HCT116 (cell line): ENCODE measurements around the gene ATG16L2. TPM values are rescaled to one million over a fixed set of nuclear protein-coding genes. Genes with fewer than 3 reads are reported as not detected.

Experiments
- ATAC-seq: fragments of 200-7000 bp; cut with Tn5 transposase; 2 replicates; pipeline ENCODE4 v1.9.1; 2020; ENCODE audit warnings: mild to moderate bottlenecking, moderate library complexity
- BruUV-seq: library from RNA; stranded (reverse); fragments of 400-500 nt; replicated peaks from 2 replicates; lab custom pipeline; 2021; lab: Mats Ljungman, UMichigan
- CTCF ChIA-PET: fragments of 300-600 bp; sonication (Branson Sonifier 250); formaldehyde crosslinking; loops from one replicate; lab custom pipeline; 2021; ENCODE audit warnings: antibody characterized with exemption; lab: Charles Lee
- POLR2A ChIA-PET: fragments of 300-600, 350-600 bp; sonication (Branson Sonifier 250); formaldehyde crosslinking; loops from one replicate; lab custom pipeline; 2021; ENCODE audit warnings: antibody characterized with exemption; lab: Charles Lee
- RAD21 ChIA-PET, 2 experiments: fragments of 300-600 bp; sonication (Branson Sonifier 250); formaldehyde crosslinking; loops; one replicate each; lab custom pipeline; 2023; ENCODE audit warnings: low total read pairs in 2 of 2; ENCODE audit not compliant: uncharacterized antibody in 2 of 2, unreplicated experiment in 2 of 2, low non-redundant PET in 1 of 2; lab: Charles Lee
- DNase-seq: peaks from one replicate; pipeline ENCODE4 v3.0.0-alpha.2; 2010; ENCODE audit warnings: low read depth, low spot score
- H2AFZ ChIP-seq: fragments of 200-600 bp; shearing (Covaris generic), sonication (generic); 2 replicates; pipeline ENCODE4 v1.6.1; 2017; ENCODE audit warnings: low read depth, mixed run types, mixed read lengths, antibody characterized with exemption, low read length; ENCODE audit not compliant: poor library complexity, severe bottlenecking
- H3K27ac ChIP-seq: 2 replicates; pipeline ENCODE4 v1.5.1; 2012; ENCODE audit warnings: low read depth, low read length
- H3K27me3 ChIP-seq: fragments of 200-600 bp; sonication (generic); 2 replicates; pipeline ENCODE4 v1.6.1; 2016; ENCODE audit warnings: mixed run types, low read length, mixed read lengths; ENCODE audit not compliant: insufficient read depth
- H3K36me3 ChIP-seq, 2 experiments: fragments of 200-500 bp in 1 of 2; fragments of 200-600 bp in 1 of 2; sonication (Bioruptor generic) in 1 of 2; sonication (generic) in 1 of 2; 2 replicates each; pipeline versions ENCODE4 v1.5.1 to v1.6.1; 2014 to 2016; ENCODE audit warnings: low read length in 2 of 2, inconsistent platforms in 1 of 2, mixed read lengths in 1 of 2, mixed run types in 1 of 2; ENCODE audit not compliant: insufficient read depth in 2 of 2, control insufficient read depth in 1 of 2
- H3K4me1 ChIP-seq, 2 experiments: fragments of 200-600 bp in 1 of 2; sonication (generic) in 1 of 2; 2 replicates each; pipeline versions ENCODE4 v1.5.1 to v1.6.1; 2012 to 2017; ENCODE audit warnings: low read length in 2 of 2, inconsistent platforms in 1 of 2, mild to moderate bottlenecking in 1 of 2, mixed read lengths in 1 of 2, mixed run types in 1 of 2, moderate library complexity in 1 of 2; ENCODE audit not compliant: insufficient read depth in 2 of 2, control insufficient read depth in 1 of 2
- H3K4me2 ChIP-seq: fragments of 200-600 bp; sonication (generic); 2 replicates; pipeline ENCODE4 v1.6.1; 2017; ENCODE audit warnings: mixed run types, low read length, mixed read lengths
- H3K4me3 ChIP-seq, 2 experiments: fragments of 200-600 bp in 1 of 2; sonication (generic) in 1 of 2; replicated peaks in 1 of 2; 2 replicates each; pipeline ENCODE4 v1.5.1; 2011 to 2016; ENCODE audit warnings: low read length in 2 of 2, control low read depth in 1 of 2, low read depth in 1 of 2, mild to moderate bottlenecking in 1 of 2, mixed read lengths in 1 of 2, mixed run types in 1 of 2
- H3K79me2 ChIP-seq: fragments of 200-600 bp; sonication (generic); 2 replicates; pipeline ENCODE4 v1.6.1; 2017; ENCODE audit warnings: mild to moderate bottlenecking, mixed run types, low read length, moderate library complexity, mixed read lengths; ENCODE audit not compliant: insufficient read depth
- H3K9ac ChIP-seq: fragments of 200-600 bp; sonication (generic); 2 replicates; pipeline ENCODE4 v1.6.1; 2016; ENCODE audit warnings: low read length, mixed read lengths
- H3K9me2 ChIP-seq: fragments of 200-600 bp; sonication (generic), shearing (Covaris generic); 2 replicates; pipeline ENCODE4 v1.6.1; 2017; ENCODE audit warnings: mixed run types, mild to moderate bottlenecking, moderate library complexity; ENCODE audit not compliant: insufficient read depth
- H3K9me3 ChIP-seq, 2 experiments: fragments of 200-500 bp in 1 of 2; fragments of 200-600 bp in 1 of 2; sonication (Bioruptor generic) in 1 of 2; sonication (generic) in 1 of 2; 2 replicates each; pipeline ENCODE4 v1.6.1; 2014 to 2017; ENCODE audit warnings: low read length in 2 of 2, mixed read lengths in 2 of 2, inconsistent platforms in 1 of 2, low read depth in 1 of 2, mild to moderate bottlenecking in 1 of 2, mixed run types in 1 of 2, moderate library complexity in 1 of 2; ENCODE audit not compliant: control insufficient read depth in 1 of 2, insufficient read depth in 1 of 2
- H4K20me1 ChIP-seq: fragments of 200-600 bp; sonication (generic), shearing (Covaris generic); 2 replicates; pipeline ENCODE4 v1.6.1; 2017; ENCODE audit warnings: mixed run types, mild to moderate bottlenecking, moderate library complexity; ENCODE audit not compliant: insufficient read depth
- ATF3 ChIP-seq: IDR thresholded peaks from 2 replicates; pipeline ENCODE4 v1.6.1; 2012
- CBX3 ChIP-seq: IDR thresholded peaks from 2 replicates; pipeline ENCODE4 v1.6.1; 2012; ENCODE audit warnings: low read depth
- CTCF ChIP-seq, 3 experiments: fragments of 200-600 bp in 1 of 3; sonication (generic) in 1 of 3; IDR thresholded peaks in 2 of 3; conservative IDR thresholded peaks in 1 of 3; 2 replicates each; pipeline ENCODE4 v1.5.1; 2012 to 2017; ENCODE audit warnings: low read depth in 2 of 3, low read length in 2 of 3, antibody characterized with exemption in 1 of 3, borderline replicate concordance in 1 of 3, control low read depth in 1 of 3, mild to moderate bottlenecking in 1 of 3, mixed read lengths in 1 of 3, mixed run types in 1 of 3, moderate library complexity in 1 of 3; ENCODE audit not compliant: insufficient read depth in 1 of 3
- EGR1 ChIP-seq: IDR thresholded peaks from 2 replicates; pipeline ENCODE4 v1.6.1; 2012; ENCODE audit warnings: low read depth
- EZH2 ChIP-seq: fragments of 200-600 bp; sonication (generic); IDR thresholded peaks from 2 replicates; pipeline ENCODE4 v1.6.1; 2017; ENCODE audit warnings: antibody characterized with exemption, mixed run types
- EZH2phosphoT487 ChIP-seq: fragments of 200-600 bp; IDR thresholded peaks from 2 replicates; pipeline ENCODE4 v1.6.1; 2018; ENCODE audit warnings: antibody characterized with exemption, borderline replicate concordance
- FOSL1 ChIP-seq: IDR thresholded peaks from 2 replicates; pipeline ENCODE4 v1.6.1; 2012; ENCODE audit warnings: low read depth
- JUND ChIP-seq: IDR thresholded peaks from 2 replicates; pipeline ENCODE4 v1.6.1; 2012
- RAD21 ChIP-seq: IDR thresholded peaks from 2 replicates; pipeline ENCODE4 v1.6.1; 2012; ENCODE audit warnings: low read depth, mild to moderate bottlenecking
- SIN3A ChIP-seq: IDR thresholded peaks from 2 replicates; pipeline ENCODE4 v1.6.1; 2012; ENCODE audit warnings: low read depth
- SP1 ChIP-seq: IDR thresholded peaks from 2 replicates; pipeline ENCODE4 v1.6.1; 2012; ENCODE audit warnings: low read depth
- TCF7L2 ChIP-seq: IDR thresholded peaks from 2 replicates; pipeline ENCODE4 v1.7.0; 2011; ENCODE audit warnings: borderline replicate concordance, inconsistent platforms; ENCODE audit not compliant: insufficient read depth, insufficient read length; ENCODE audit errors: extremely low read depth
- ZBTB33 ChIP-seq: IDR thresholded peaks from 2 replicates; pipeline ENCODE4 v1.6.1; 2011; ENCODE audit warnings: mild to moderate bottlenecking, low read length, moderate library complexity; ENCODE audit not compliant: insufficient replicate concordance; ENCODE audit errors: extremely low read depth
- ZFX ChIP-seq: fragments of 450-650 bp; IDR thresholded peaks from 2 replicates; pipeline ENCODE4 v1.6.1; 2017
- intact Hi-C: fragments of 100-400 bp; cut with micrococcal nuclease; formaldehyde crosslinking; loops from 2 replicates; pipeline ENCODE4 v1.10.0; 2022
- total RNA-seq: library from RNA; stranded (reverse); gene quantifications from one replicate; pipeline ENCODE4 v1.2.1, GENCODE V29; 2021; ENCODE audit not compliant: unreplicated experiment

The ATG16L2 gene
- total RNA-seq, 1 experiment from 2014 or later: 15.2 TPM

- TF ChIP-seq ZFX (0 out of 2 replicates have a peak, but pooled peaks have one; percentile 24), FOSL1 (no peak), SP1 (peak; percentile 25; the same call in 1 of the 2 replicates), EGR1 (no peak), SIN3A (peak; percentile 62), RAD21 (peak; percentile 78), CTCF (IDR thresholded peaks at IDR 0.05 in 2 of 3, conservative IDR thresholded peaks at IDR 0.05 in 1 of 3; ENCODE audit: borderline replicate concordance in 1 of 3, insufficient read depth in 1 of 3, low read depth in 2 of 3, low read length in 2 of 3) (peak; percentile 91 to 96 (median 94)), CBX3 (0 out of 2 replicates have a peak, but pooled peaks have one; percentile 29), ATF3 (no peak)
Measured at GRCh38 chr11:72793425-72794367, 20.5 kb upstream of the ATG16L2 start, which contains the start of gene STARD10 (continued).

- H3K4me1 ChIP-seq: peaks cover 2 to 26% of the 10 kb centered on the region in 2 experiments; a peak in 3 of 4 replicates
- no peak overlapping the region for H3K4me3 ChIP-seq
- no peaks in the 10 kb centered on the region for H3K9me3 ChIP-seq
- no peaks in the 10 kb centered on the region for H3K9me2 ChIP-seq
- no peak overlapping the region for H3K4me2 ChIP-seq
- RAD21 ChIA-PET: interaction anchor here in 1 of 2 experiments (0.6 kb wide), 1 partner anchor 12 kb away, joined by 3 read pairs; no protein-coding TSS in a partner anchor
- CTCF ChIA-PET: interaction anchor here (1.6 kb wide), 1 partner anchor 15 kb away, joined by 4 read pairs; no protein-coding TSS in a partner anchor
- no peaks in the 10 kb centered on the region for H4K20me1 ChIP-seq
- H2AFZ ChIP-seq: no peak overlapping the region
- no peaks in the 10 kb centered on the region for H3K27me3 ChIP-seq
- intact Hi-C loops: no loop called here
- H3K9ac ChIP-seq: no peak overlapping the region
- no peak for ATAC-seq
- TF ChIP-seq SIN3A (no peak), JUND (no peak), ZBTB33 (no peak), FOSL1 (no peak), EZH2 (no peak), EZH2phosphoT487 (no peak), EGR1 (no peak), TCF7L2 (no peak)
- no peaks in the 10 kb centered on the region for H3K36me3 ChIP-seq
- no peaks in the 10 kb centered on the region for H3K79me2 ChIP-seq
- POLR2A ChIA-PET: no interaction called here
- BruUV-seq: no TSS peak
- no peak for DNase-seq
- no peak overlapping the region for H3K27ac ChIP-seq
Measured at GRCh38 chr11:72798361-72798760, 15.8 kb upstream of the ATG16L2 start.
